AG09319 (cell line): ENCODE measurements around the gene RNF151.

Experiments
- DNase-seq: peaks from one replicate; pipeline ENCODE4 v3.0.0-alpha.2; 2010; ENCODE audit warnings: low read depth; ENCODE audit errors: extremely low read depth
- CTCF ChIP-seq: IDR thresholded peaks from 2 replicates; pipeline ENCODE4 v1.5.1; 2011; ENCODE audit warnings: low read depth, mild to moderate bottlenecking, inconsistent platforms, low read length, moderate library complexity

The RNF151 gene

GRCh38 chr16:2015117-2015946, 48.7 kb downstream of the RNF151 start:
- no peak for TF ChIP-seq CTCF
- no peak for DNase-seq

- TF ChIP-seq CTCF: no peak
- DNase-seq: no peak
These were observed 49.2 kb downstream of the RNF151 start for GRCh38 chr16:2015947-2016208.

- TF ChIP-seq CTCF: peak; percentile 46
- no peak for DNase-seq
These were observed 49.8 kb downstream of the RNF151 start for GRCh38 chr16:2016407-2016922.
